GM12801 (cell line): Measurements from ENCODE around the gene ZNF827.

Experiments used
- TF ChIP-seq, protein P1 (sequence below): IDR thresholded peaks from one replicate; pipeline ENCODE4 v1.5.1; 2011; ENCODE audit warnings: control low read depth; ENCODE audit not compliant: insufficient read length; ENCODE audit errors: extremely low read depth

The ZNF827 gene

DNA sequence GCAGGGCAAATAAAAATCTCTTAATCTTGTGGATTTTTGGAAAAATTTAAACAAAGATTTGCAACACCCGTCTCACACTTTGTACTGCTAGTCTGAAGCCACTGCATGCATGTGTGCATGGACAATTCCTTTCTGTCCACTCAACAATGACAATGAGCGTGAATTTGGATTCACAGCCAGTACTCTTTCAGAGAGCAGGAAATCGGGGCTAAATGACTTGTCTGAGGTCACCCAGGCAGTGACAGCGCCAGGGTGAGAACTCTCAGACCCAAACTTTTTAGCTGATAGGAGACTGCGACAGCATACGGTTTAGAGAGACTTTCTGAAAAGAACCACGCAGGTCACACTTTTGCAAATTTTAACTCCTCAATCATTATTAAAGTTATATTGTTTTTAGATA is 90.9 kb downstream of the ZNF827 start:
- TF ChIP-seq, protein P1, sequence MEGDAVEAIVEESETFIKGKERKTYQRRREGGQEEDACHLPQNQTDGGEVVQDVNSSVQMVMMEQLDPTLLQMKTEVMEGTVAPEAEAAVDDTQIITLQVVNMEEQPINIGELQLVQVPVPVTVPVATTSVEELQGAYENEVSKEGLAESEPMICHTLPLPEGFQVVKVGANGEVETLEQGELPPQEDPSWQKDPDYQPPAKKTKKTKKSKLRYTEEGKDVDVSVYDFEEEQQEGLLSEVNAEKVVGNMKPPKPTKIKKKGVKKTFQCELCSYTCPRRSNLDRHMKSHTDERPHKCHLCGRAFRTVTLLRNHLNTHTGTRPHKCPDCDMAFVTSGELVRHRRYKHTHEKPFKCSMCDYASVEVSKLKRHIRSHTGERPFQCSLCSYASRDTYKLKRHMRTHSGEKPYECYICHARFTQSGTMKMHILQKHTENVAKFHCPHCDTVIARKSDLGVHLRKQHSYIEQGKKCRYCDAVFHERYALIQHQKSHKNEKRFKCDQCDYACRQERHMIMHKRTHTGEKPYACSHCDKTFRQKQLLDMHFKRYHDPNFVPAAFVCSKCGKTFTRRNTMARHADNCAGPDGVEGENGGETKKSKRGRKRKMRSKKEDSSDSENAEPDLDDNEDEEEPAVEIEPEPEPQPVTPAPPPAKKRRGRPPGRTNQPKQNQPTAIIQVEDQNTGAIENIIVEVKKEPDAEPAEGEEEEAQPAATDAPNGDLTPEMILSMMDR = no peak

DNA sequence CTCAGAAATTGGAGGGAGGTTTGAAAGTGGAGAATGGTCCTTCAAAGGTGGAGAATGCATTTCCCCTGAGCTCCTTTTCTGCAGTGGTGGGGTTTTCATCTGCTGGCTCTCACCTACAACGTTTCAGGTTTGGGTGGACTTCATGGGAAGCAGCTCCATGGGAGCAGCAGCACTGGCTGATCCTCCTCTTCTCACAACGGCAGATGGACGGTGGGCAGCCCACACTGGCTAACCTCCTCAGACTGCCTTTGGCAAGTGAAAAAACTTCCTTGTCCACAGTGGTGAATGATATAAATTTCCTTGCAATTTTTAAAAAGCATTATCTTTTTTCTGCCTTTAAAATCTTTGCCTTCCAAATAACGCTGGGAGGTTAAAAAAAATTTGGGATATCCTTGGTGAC is 93.5 kb downstream of the ZNF827 start:
- TF ChIP-seq, protein P1 = no peak

DNA sequence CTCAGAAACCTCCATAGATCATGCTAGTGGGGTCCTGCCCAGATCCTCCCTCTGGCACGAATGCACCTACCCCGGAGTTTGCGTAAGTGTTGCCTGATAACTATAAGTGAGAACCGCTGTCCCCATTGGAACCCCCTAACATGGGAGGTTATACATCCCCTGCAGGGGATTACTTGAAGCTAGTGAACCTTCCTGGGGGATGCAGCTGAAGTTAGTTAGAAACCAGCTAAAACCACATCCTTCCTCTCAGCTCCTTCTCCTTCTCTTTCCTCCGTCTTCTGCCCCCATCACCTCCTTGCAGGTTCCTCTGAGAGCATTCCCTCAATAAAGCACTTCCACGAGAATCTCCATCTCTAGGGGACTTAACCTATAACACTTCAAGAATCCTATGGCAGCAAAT is 95.0 kb downstream of the ZNF827 start:
- TF ChIP-seq, protein P1 = no peak

DNA sequence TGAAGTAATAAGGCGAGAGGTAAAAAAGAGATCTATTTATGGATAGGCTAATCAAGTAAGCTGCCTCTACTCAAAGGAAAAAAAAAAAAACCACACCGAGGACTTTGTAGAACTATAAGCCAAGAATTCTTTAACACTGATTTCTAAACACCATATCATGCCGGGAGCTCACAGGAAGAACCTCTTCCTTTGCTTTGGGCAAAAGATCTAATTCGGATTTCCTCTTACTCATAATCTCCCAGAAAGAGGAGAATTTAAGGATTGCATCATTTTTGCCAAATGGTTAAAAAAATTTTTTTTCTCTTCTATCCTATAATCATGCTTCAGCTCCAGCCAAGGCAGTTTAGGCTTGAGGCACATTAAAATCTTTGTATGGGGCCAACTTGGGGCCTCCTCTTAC is 95.5 kb downstream of the ZNF827 start:
- TF ChIP-seq, protein P1 = no peak

DNA sequence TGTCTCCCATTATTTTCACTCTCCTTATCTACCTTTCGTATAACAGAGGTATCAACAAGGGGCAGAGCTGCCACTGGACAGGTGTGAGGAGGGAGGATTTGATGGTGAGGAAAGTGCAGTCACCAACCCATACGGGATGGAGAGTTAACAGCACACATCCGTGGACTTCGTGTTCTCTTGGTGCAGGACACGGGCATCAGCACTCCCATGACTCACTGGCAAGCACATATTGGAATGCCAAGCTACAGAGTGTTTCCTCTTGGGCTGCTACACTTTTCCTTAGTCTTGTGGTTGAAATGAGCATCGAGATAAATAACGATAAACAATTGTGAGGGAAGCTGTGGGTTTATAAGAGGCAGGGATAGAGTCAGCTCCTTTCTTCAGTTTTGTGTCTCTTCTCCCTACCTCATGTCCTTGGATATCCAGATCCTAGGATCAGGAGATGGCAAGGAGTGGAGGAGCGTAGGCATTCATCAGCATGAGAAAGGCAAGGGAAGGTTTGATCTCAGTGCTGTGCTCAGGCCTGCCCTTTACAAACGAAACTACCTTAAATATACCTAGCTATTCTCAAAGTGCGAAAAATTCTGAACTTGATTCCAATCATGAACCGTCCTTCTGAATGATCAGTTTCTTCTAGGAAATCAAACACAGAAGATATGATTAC is 96.3 kb downstream of the ZNF827 start:
- TF ChIP-seq, protein P1 = no peak

DNA sequence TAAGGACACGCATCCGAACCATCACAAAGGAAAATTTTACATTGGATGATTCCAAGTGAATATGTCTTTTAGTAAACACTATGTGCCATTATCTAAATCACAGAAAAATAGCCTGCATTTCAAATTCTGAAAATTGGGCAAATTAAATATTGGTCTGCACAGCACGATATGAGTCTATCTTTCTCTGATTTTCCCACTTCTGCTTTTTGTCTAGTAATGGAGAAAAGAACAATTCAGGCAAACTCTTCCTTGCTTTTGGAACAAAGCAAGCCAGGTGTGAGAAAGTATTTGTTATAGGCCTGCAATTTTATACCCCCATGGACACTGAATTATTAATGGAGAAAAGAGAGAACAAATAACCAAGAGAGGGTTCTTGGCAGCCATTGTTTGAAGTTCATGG is 97.8 kb downstream of the ZNF827 start:
- TF ChIP-seq, protein P1 = no peak

DNA sequence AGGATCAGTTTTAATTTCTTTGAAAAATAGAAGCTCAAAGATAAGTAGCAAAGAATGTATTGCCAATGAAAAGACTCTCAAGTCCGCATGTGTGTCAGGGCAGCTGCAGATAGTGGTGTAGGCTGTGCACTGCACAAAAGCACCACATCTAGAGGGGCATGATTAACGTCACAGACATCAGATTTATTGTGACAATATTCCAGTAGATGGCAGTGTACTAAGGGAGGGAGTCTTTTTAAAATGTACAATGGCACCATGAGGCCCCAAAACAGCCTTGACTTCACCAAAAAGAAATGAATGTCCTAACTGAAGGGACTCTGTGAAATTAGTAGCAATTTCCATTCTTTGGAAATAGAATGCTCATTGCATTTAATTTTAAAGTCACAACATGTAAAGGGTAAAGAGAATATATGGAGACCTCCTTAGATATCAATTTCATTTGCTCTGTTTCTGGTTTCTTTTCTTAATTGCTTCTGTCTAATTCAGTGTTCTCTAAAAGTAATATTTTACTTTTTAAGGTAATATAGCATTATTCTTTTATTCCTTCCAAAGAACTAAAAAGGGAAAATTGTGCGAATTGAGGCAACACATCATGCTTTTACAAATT is 98.4 kb downstream of the ZNF827 start:
- TF ChIP-seq, protein P1 = no peak
